HG03039 (cell line): ENCODE measurements around the gene CLDN7.

ENCODE experiments used
- ATAC-seq: cut with Tn5 transposase; IDR thresholded peaks from one replicate; pipeline ENCODE4 v1.9.1; 2021; ENCODE audit warnings: mild to moderate bottlenecking, moderate library complexity; ENCODE audit not compliant: unreplicated experiment

Gene CLDN7

GRCh38 chr17:7289256-7290032 is 27.2 kb upstream of the CLDN7 start:
- ATAC-seq = no peak

GRCh38 chr17:7285679-7286078 is 23.4 kb upstream of the CLDN7 start:
- ATAC-seq = no peak

- no peak for ATAC-seq
These were observed 22.6 kb upstream of the CLDN7 start for GRCh38 chr17:7284911-7285310.

- no peak for ATAC-seq
These were observed 21.4 kb upstream of the CLDN7 start for GRCh38 chr17:7283471-7284216.

GRCh38 chr17:7282752-7283321 is 20.6 kb upstream of the CLDN7 start:
- ATAC-seq = no peak

GRCh38 chr17:7281953-7282751 is 19.9 kb upstream of the CLDN7 start:
- no peak for ATAC-seq

- ATAC-seq = peak; percentile 59
These were observed 19.0 kb upstream of the CLDN7 start, which contains the start of gene SLC2A4 for GRCh38 chr17:7281074-7281952. Gene SLC2A4 (plus strand): TSS chr17:7281718. CDS start chr17:7281935, 217 bp downstream.

- ATAC-seq = no peak
These were observed 18.3 kb upstream of the CLDN7 start for GRCh38 chr17:7280519-7281073.

- no peak for ATAC-seq
These were observed 17.2 kb upstream of the CLDN7 start for GRCh38 chr17:7279448-7279847.

GRCh38 chr17:7266784-7267183 is 4.5 kb upstream of the CLDN7 start:
- no peak for ATAC-seq

GRCh38 chr17:7263801-7264078 is 1.5 kb upstream of the CLDN7 start:
- no peak for ATAC-seq

GRCh38 chr17:7262935-7263800 is 890 bp upstream of the CLDN7 start:
- no peak for ATAC-seq

GRCh38 chr17:7261379-7262191 is 693 bp downstream of the CLDN7 start:
- no peak for ATAC-seq

- no peak for ATAC-seq
These were observed 1.5 kb downstream of the CLDN7 start for GRCh38 chr17:7260651-7261378.

GRCh38 chr17:7260151-7260550 is 2.1 kb downstream of the CLDN7 start:
- ATAC-seq = no peak

GRCh38 chr17:7259555-7259889 is 2.8 kb downstream of the CLDN7 start:
- no peak for ATAC-seq

GRCh38 chr17:7258731-7259554 is 3.3 kb downstream of the CLDN7 start:
- ATAC-seq = no peak
